ENCODE data around the gene ARFRP1. TPM values are rescaled to one million over a fixed set of nuclear protein-coding genes. Genes with fewer than 3 reads are reported as not detected.
"Not testable (repeated sequence)": the region's sequence is repeated elsewhere in the genome, so short reads cannot be mapped to it uniquely, and the experiment has no call there.

The ARFRP1 gene
- total RNA-seq, 4 donors from 2014 or later = 46.2 to 75.4 (median 56.2) TPM

DNA sequence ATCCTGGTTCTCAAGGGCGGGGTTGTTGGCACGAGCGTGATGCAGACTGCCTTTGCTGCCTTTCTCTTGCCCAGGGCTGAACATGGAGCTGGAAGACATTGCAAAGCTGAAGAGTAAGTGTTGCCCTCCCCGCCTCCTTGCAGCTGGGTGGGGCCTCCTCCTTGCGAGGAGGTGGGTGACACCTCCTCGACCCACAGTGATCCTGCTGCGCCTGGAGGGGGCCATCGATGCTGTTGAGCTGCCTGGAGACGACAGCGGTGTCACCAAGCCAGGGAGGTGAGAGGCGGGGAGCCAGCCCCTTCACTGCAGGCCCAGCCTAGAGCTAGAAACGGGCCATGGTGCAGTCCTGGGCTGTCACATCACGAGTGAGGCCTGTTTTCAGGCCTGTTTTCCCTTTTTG, 29.7 kb downstream of the ARFRP1 start:
- H3K36me3 ChIP-seq = no peaks in the 10 kb centered on the region

DNA sequence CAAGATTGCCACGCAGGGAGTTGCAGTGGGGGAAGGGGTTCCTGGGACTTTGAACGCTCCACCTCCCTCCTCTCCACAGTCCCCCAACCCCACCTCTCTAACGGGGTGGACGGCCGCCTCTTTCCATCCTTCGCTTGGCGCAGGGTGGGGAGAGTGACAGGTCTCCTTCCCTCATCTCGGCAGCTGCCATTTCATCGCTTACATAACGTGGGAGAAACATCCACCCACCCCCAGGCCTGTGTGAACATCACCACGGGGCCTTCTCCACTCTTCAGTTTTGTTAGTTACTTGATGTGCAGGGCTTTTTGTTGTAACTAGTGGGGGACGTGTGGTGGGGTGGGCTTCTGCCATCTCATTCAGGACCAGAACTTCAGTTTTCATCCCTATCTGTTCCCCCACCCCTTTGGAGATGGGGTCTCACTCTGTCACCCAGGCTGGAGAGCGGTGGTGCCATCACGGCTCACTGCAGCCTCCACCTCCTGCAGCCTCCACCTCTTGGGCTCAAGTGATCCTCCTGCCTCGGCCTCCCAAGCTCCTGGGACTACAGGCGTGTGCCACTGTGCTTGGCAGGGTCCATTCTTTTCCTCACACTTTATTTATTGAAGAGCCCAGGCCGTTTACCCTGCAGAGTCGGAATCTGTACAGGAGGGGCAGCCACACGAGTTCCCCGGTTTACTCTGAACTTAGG, 32.0 kb downstream of the ARFRP1 start:
- in situ Hi-C loops (cut with MboI; ENCODE audit: low pct_ligation_motif_present in 1 of 4, low pct_unique_long_range_greater_than_20kb in 1 of 4, low sequenced_read_pairs in 3 of 4) (no loop called here), intact Hi-C loops (cut with DNase I; ENCODE audit: low total_unique reads) (no loop called here)
- WGBS, 2 donors (ENCODE audit: low coverage in 1 of 2) = 87 to 95% methylated on average over 3 to 20 of the region's 20 CpGs
- H3K4me1 ChIP-seq = no peaks in the 10 kb centered on the region
- no peak for TF ChIP-seq CTCF (IDR thresholded peaks at IDR 0.05)
- TF ChIP-seq POLR2AphosphoS5 (IDR thresholded peaks at IDR 0.05) = no peak
- no peak for TF ChIP-seq EP300 (IDR thresholded peaks at IDR 0.05; ENCODE audit: low read depth)
- TF ChIP-seq POLR2A (IDR thresholded peaks at IDR 0.05) = no peak
- no peaks in the 10 kb centered on the region for H3K36me3 ChIP-seq
- no peak overlapping the region for H3K27ac ChIP-seq
- no peaks in the 10 kb centered on the region for H3K27me3 ChIP-seq
- no peaks in the 10 kb centered on the region for H3K9me3 ChIP-seq
- DNase-seq = no peak
- no peak overlapping the region for H3K4me3 ChIP-seq

More for the DNA sequence above, 29.7 kb downstream of the ARFRP1 start:
- Histone ChIP-seq H3K27ac (no peak overlapping the region), H3K9me3 (no peaks in the 10 kb centered on the region), H3K27me3 (no peaks in the 10 kb centered on the region), H3K4me3 (no peak overlapping the region), H3K4me1 (peaks cover 0 to 12% (median 8%) of the 10 kb centered on the region in 4 donors)
- 79% methylated on average over 7 of the region's 13 CpGs; no CpG with 5 or more reads in 1 of the 2 donors for WGBS, 2 donors (ENCODE audit: low coverage in 1 of 2)
- no peak for TF ChIP-seq EP300 (IDR thresholded peaks at IDR 0.05; ENCODE audit: low read depth)
- no peak for TF ChIP-seq CTCF (IDR thresholded peaks at IDR 0.05)
- TF ChIP-seq POLR2AphosphoS5 (IDR thresholded peaks at IDR 0.05) = no peak
- TF ChIP-seq POLR2A (IDR thresholded peaks at IDR 0.05) = no peak
- intact Hi-C loops (cut with DNase I; ENCODE audit: low total_unique reads) = no loop called here
- no peak for DNase-seq
- in situ Hi-C loops (cut with MboI; ENCODE audit: low pct_ligation_motif_present in 1 of 4, low pct_unique_long_range_greater_than_20kb in 1 of 4, low sequenced_read_pairs in 3 of 4) = no loop called here

- in situ Hi-C loops (cut with MboI; ENCODE audit: low pct_ligation_motif_present in 1 of 4, low pct_unique_long_range_greater_than_20kb in 1 of 4, low sequenced_read_pairs in 3 of 4) = no loop called here
- 95% methylated on average over 14 of the region's 14 CpGs; no CpG with 5 or more reads in 1 of the 2 donors for WGBS, 2 donors (ENCODE audit: low coverage in 1 of 2)
These were observed 33.8 kb downstream of the ARFRP1 start for GRCh38 chr20:63673951-63674350.

DNA sequence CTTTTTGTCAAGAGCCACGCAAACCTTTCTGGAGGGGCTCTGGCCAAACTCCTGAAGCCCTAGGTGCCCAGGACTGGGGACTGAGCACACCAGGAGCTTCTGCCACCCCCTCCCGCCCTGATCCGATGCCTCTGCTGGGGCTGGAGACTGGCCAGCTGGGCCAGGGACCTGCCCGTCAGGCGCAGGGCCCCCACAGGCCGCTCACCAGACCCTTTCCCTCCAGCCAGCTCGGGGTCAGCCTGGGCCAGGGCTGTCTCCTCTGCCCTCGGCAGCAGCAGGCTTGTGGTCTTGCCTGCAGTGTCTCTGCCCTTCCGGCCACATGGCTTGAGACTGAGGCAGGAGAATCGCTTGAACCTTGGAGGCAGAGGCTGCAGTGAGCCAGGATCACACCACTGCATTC, 35.1 kb downstream of the ARFRP1 start:
- in situ Hi-C loops (cut with MboI; ENCODE audit: low pct_ligation_motif_present in 1 of 4, low pct_unique_long_range_greater_than_20kb in 1 of 4, low sequenced_read_pairs in 3 of 4) (no loop called here), intact Hi-C loops (cut with DNase I; ENCODE audit: low total_unique reads) (no loop called here)
- no peaks in the 10 kb centered on the region for H3K9me3 ChIP-seq
- DNase-seq = no peak
- no peaks in the 10 kb centered on the region for H3K4me1 ChIP-seq
- no peaks in the 10 kb centered on the region for H3K27me3 ChIP-seq
- no peak for TF ChIP-seq CTCF (IDR thresholded peaks at IDR 0.05)
- no peak for TF ChIP-seq EP300 (IDR thresholded peaks at IDR 0.05; ENCODE audit: low read depth)
- no peak for TF ChIP-seq POLR2A (IDR thresholded peaks at IDR 0.05)
- TF ChIP-seq POLR2AphosphoS5 (IDR thresholded peaks at IDR 0.05) = no peak
- no peak overlapping the region for H3K27ac ChIP-seq
- WGBS, 2 donors (ENCODE audit: low coverage in 1 of 2) = 91% methylated on average over 10 of the region's 10 CpGs; no CpG with 5 or more reads in 1 of the 2 donors
- no peak overlapping the region for H3K4me3 ChIP-seq
- peaks cover 0 to 3% (median 0%) of the 10 kb centered on the region in 4 donors for H3K36me3 ChIP-seq

More at GRCh38 chr20:63673951-63674350, 33.8 kb downstream of the ARFRP1 start:
- no peak for DNase-seq
- Histone ChIP-seq H3K9me3 (no peaks in the 10 kb centered on the region), H3K4me1 (no peaks in the 10 kb centered on the region), H3K36me3 (peaks cover 0 to under 1% (median 0%) of the 10 kb centered on the region in 4 donors), H3K4me3 (no peak overlapping the region), H3K27ac (no peak overlapping the region), H3K27me3 (no peaks in the 10 kb centered on the region)
- intact Hi-C loops (cut with DNase I; ENCODE audit: low total_unique reads) = no loop called here
- no peak for TF ChIP-seq CTCF (IDR thresholded peaks at IDR 0.05)
- no peak for TF ChIP-seq EP300 (IDR thresholded peaks at IDR 0.05; ENCODE audit: low read depth)

DNA sequence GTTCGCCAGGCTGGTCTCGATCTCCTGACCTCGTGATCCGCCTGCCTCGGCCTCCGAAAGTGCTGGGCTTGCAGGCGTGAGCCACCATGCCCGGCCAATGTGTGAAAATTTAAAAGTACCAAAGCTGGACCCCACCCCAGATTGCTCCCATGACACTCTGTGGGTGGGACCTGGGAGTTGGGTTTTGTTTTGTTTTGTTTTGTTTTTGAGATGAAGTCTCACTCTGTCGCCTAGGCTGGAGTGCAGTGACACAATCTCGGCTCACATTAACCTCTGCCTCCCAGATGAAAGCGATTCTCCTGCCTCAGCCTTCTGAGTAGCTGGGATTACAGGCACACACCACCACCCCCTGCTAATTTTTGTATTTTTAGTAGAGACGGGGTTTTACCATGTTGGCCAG, 36.1 kb downstream of the ARFRP1 start:
- H3K4me3 ChIP-seq; H3K27me3 ChIP-seq; H3K9me3 ChIP-seq; H3K4me1 ChIP-seq; intact Hi-C loops (cut with DNase I; ENCODE audit: low total_unique reads); H3K27ac ChIP-seq; in situ Hi-C loops (cut with MboI; ENCODE audit: low pct_ligation_motif_present in 1 of 4, low pct_unique_long_range_greater_than_20kb in 1 of 4, low sequenced_read_pairs in 3 of 4); DNase-seq: not testable (repeated sequence)
- 95% methylated on average over 12 of the region's 12 CpGs; no CpG with 5 or more reads in 1 of the 2 donors for WGBS, 2 donors (ENCODE audit: low coverage in 1 of 2)
- peaks cover 0 to 10% (median 0%) of the 10 kb centered on the region in 4 donors for H3K36me3 ChIP-seq

All from transverse colon (tissue), 4 donors.